GM18909 (cell line): Measurements from ENCODE around the gene CAV3.
A peak's percentile ranks its signal among the peaks of the same experiment; 100 is the strongest.

Source experiments
- ATAC-seq: cut with Tn5 transposase; IDR thresholded peaks from one replicate; pipeline ENCODE4 v1.9.1; 2021; ENCODE audit warnings: mild to moderate bottlenecking; ENCODE audit not compliant: unreplicated experiment, poor library complexity

The CAV3 gene

GRCh38 chr3:8759038-8759707 lies 25.6 kb downstream of the CAV3 start:
- ATAC-seq: no peak

- no peak for ATAC-seq
These were observed 26.5 kb downstream of the CAV3 start for GRCh38 chr3:8760091-8760490.

- no peak for ATAC-seq
These were observed 26.9 kb downstream of the CAV3 start for GRCh38 chr3:8760506-8760905.

GRCh38 chr3:8761866-8762265 lies 28.3 kb downstream of the CAV3 start:
- ATAC-seq: no peak

- no peak for ATAC-seq
These were observed 29.2 kb downstream of the CAV3 start for GRCh38 chr3:8762607-8763377.

- no peak for ATAC-seq
These were observed 30.9 kb downstream of the CAV3 start for GRCh38 chr3:8764528-8764927.

- no peak for ATAC-seq
These were observed 31.9 kb downstream of the CAV3 start for GRCh38 chr3:8765528-8765927.

- no peak for ATAC-seq
These were observed 32.5 kb downstream of the CAV3 start for GRCh38 chr3:8766148-8766547.

GRCh38 chr3:8767256-8767666 lies 33.7 kb downstream of the CAV3 start:
- ATAC-seq: no peak

GRCh38 chr3:8767667-8768363 lies 34.2 kb downstream of the CAV3 start:
- peak; percentile 59 for ATAC-seq

- ATAC-seq: peak; percentile 27
These were observed 34.9 kb downstream of the CAV3 start for GRCh38 chr3:8768364-8769087.

- peak; percentile 86 for ATAC-seq
These were observed 35.7 kb downstream of the CAV3 start, which contains the start of gene OXTR for GRCh38 chr3:8769088-8769822. OXTR (minus strand) TSS chr3:8769613; CDS start chr3:8768187, 1,426 bp downstream.

GRCh38 chr3:8773941-8774542 lies 40.4 kb downstream of the CAV3 start:
- no peak for ATAC-seq

- ATAC-seq: no peak
These were observed 41.6 kb downstream of the CAV3 start for GRCh38 chr3:8775181-8775580.

- ATAC-seq: no peak
These were observed 42.0 kb downstream of the CAV3 start for GRCh38 chr3:8775602-8776001.

- ATAC-seq: no peak
These were observed 42.8 kb downstream of the CAV3 start for GRCh38 chr3:8776406-8776805.

- peak; percentile 57 for ATAC-seq
These were observed 43.8 kb downstream of the CAV3 start for GRCh38 chr3:8777201-8777977.

GRCh38 chr3:8777978-8778267 lies 44.3 kb downstream of the CAV3 start:
- no peak for ATAC-seq

GRCh38 chr3:8778475-8778874 lies 44.9 kb downstream of the CAV3 start:
- no peak for ATAC-seq
